ENCODE results near the gene PPL.

Gene PPL

GRCh38 chr16:4888428-4889135 is 48.4 kb downstream of the PPL start:
- CTCF ChIA-PET: no interaction called here
- no peaks in the 10 kb centered on the region for H3K4me1 ChIP-seq (ENCODE audit: control insufficient read depth, insufficient read depth, low read length)
- H3K27ac ChIP-seq (ENCODE audit: extremely low read depth, low read depth, low read length): no peak overlapping the region
- POLR2A ChIA-PET: interaction anchor here (0.7 kb wide), 1 partner anchor 30 kb away, joined by 6 read pairs; no protein-coding TSS in a partner anchor
- peaks cover 0 to 48% of the 10 kb centered on the region in 2 experiments; a peak in 1 of 3 replicates for H3K36me3 ChIP-seq (ENCODE audit: control insufficient read depth in 2 of 2, insufficient read depth in 1 of 2, low read length in 2 of 2)
- H3K9me3 ChIP-seq (ENCODE audit: control insufficient read depth, insufficient read depth, low read depth, low read length): no peaks in the 10 kb centered on the region
- H3K4me3 ChIP-seq (ENCODE audit: low read depth, low read length): no peak overlapping the region
- TF ChIP-seq ZSCAN5A (tag by site-specific recombination; IDR thresholded peaks at IDR 0.05) (no peak), KLF1 (tag by site-specific recombination; IDR thresholded peaks at IDR 0.05) (no peak), SCRT2 (tag by site-specific recombination; IDR thresholded peaks at IDR 0.05) (0 out of 2 replicates have a peak, but pooled peaks have one; percentile 12), PRDM10 (tag by site-specific recombination; IDR thresholded peaks at IDR 0.05) (no peak), SCRT1 (tag by site-specific recombination; IDR thresholded peaks at IDR 0.05; ENCODE audit: borderline replicate concordance) (no peak), ZNF184 (tag by site-specific recombination; IDR thresholded peaks at IDR 0.05) (no peak), ZNF791 (tag by site-specific recombination; IDR thresholded peaks at IDR 0.05) (no peak)

GRCh38 chr16:4886151-4886550 is 50.8 kb downstream of the PPL start:
- ChIA-PET CTCF (interaction anchor here (0.6 kb wide), 1 partner anchor 138 kb away, joined by 3 read pairs; no protein-coding TSS in a partner anchor), POLR2A (no interaction called here)
- TF ChIP-seq ZNF660 (tag by site-specific recombination; IDR thresholded peaks at IDR 0.05) (no peak), ZNF24 (tag by site-specific recombination; IDR thresholded peaks at IDR 0.05) (no peak), ZNF423 (tag by site-specific recombination; IDR thresholded peaks at IDR 0.05) (no peak), ZNF549 (tag by site-specific recombination; IDR thresholded peaks at IDR 0.05) (no peak), ZNF214 (tag by site-specific recombination; IDR thresholded peaks at IDR 0.05; ENCODE audit: borderline replicate concordance) (no peak), ZNF433 (tag by site-specific recombination; IDR thresholded peaks at IDR 0.05; ENCODE audit: low read depth) (no peak), ZNF148 (tag by site-specific recombination; IDR thresholded peaks at IDR 0.05; ENCODE audit: borderline replicate concordance) (no peak), ZNF292 (tag by site-specific recombination; IDR thresholded peaks at IDR 0.05; ENCODE audit: borderline replicate concordance, low read depth) (no peak), KLF16 (tag by site-specific recombination; IDR thresholded peaks at IDR 0.05) (no peak), ZNF621 (tag by site-specific recombination; IDR thresholded peaks at IDR 0.05) (no peak), HOXD13 (CRISPR knock-in tag; IDR thresholded peaks at IDR 0.05; ENCODE audit: borderline replicate concordance) (no peak), ZNF529 (tag by site-specific recombination; IDR thresholded peaks at IDR 0.05; ENCODE audit: insufficient replicate concordance) (no peak), ZNF791 (tag by site-specific recombination; IDR thresholded peaks at IDR 0.05) (no peak), ZBTB7A (tag by site-specific recombination; IDR thresholded peaks at IDR 0.05; ENCODE audit: low read depth) (no peak), ZNF837 (tag by site-specific recombination; IDR thresholded peaks at IDR 0.05) (no peak), KLF17 (tag by site-specific recombination; IDR thresholded peaks at IDR 0.05) (no peak), ZNF391 (tag by site-specific recombination; IDR thresholded peaks at IDR 0.05; ENCODE audit: borderline replicate concordance, low read depth) (no peak), ZXDB (tag by site-specific recombination; IDR thresholded peaks at IDR 0.05) (no peak), ZNF394 (tag by site-specific recombination; IDR thresholded peaks at IDR 0.05; ENCODE audit: borderline replicate concordance) (no peak), ZNF354C (tag by site-specific recombination; IDR thresholded peaks at IDR 0.05; ENCODE audit: borderline replicate concordance, low read depth) (no peak)
- H3K9me3 ChIP-seq (ENCODE audit: control insufficient read depth, insufficient read depth, low read depth, low read length): no peaks in the 10 kb centered on the region
- H3K36me3 ChIP-seq (ENCODE audit: control insufficient read depth in 2 of 2, insufficient read depth in 1 of 2, low read length in 2 of 2): peaks cover 0 to 70% of the 10 kb centered on the region in 2 experiments; a peak in 1 of 3 replicates
- H3K4me1 ChIP-seq (ENCODE audit: control insufficient read depth, insufficient read depth, low read length): peaks cover 8% of the 10 kb centered on the region; the same call in 1 of the 2 replicates
- H3K4me3 ChIP-seq (ENCODE audit: low read depth, low read length): no peak overlapping the region
- H3K27ac ChIP-seq (ENCODE audit: extremely low read depth, low read depth, low read length): no peak overlapping the region

Measured in HEK293 (cell line).